SHP77 (cell line): ENCODE measurements around the gene ATM.
A peak's percentile ranks its signal among the peaks of the same experiment; 100 is the strongest.
"Not testable (repeated sequence)": the region's sequence is repeated elsewhere in the genome, so short reads cannot be mapped to it uniquely, and the experiment has no call there.

Source experiments
- DNase-seq, 2 experiments: peaks; one replicate each; lab custom pipeline; 2025; lab: John Stamatoyannopoulos, UW

The ATM gene

GRCh38 chr11:108221911-108222573 is 825 bp upstream of the ATM start:
- DNase-seq = peak in 1 of 2 experiments; percentile 11

- DNase-seq = no peak
Measured at GRCh38 chr11:108223348-108224149, 682 bp downstream of the ATM start.

- no peak for DNase-seq
Measured at GRCh38 chr11:108224366-108224765, 1.5 kb downstream of the ATM start.

GRCh38 chr11:108224911-108225786 is 2.3 kb downstream of the ATM start:
- no peak for DNase-seq

- DNase-seq = no peak
Measured at GRCh38 chr11:108226036-108226435, 3.2 kb downstream of the ATM start.

GRCh38 chr11:108228251-108228650 is 5.4 kb downstream of the ATM start:
- DNase-seq = no peak

- DNase-seq = no peak
Measured at GRCh38 chr11:108233277-108233945, 10.5 kb downstream of the ATM start.

GRCh38 chr11:108235192-108235591 is 12.3 kb downstream of the ATM start:
- no peak for DNase-seq

GRCh38 chr11:108235633-108236032 is 12.8 kb downstream of the ATM start:
- no peak for DNase-seq

- DNase-seq = no peak
Measured at GRCh38 chr11:108237058-108237481, 14.2 kb downstream of the ATM start.

- no peak for DNase-seq
Measured at GRCh38 chr11:108239076-108239475, 16.2 kb downstream of the ATM start.

GRCh38 chr11:108241330-108242037 is 18.6 kb downstream of the ATM start:
- DNase-seq = no peak

- no peak for DNase-seq
Measured at GRCh38 chr11:108242422-108242821, 19.6 kb downstream of the ATM start.

GRCh38 chr11:108246308-108246707 is 23.4 kb downstream of the ATM start:
- DNase-seq = no peak

GRCh38 chr11:108246885-108247284 is 24.0 kb downstream of the ATM start:
- DNase-seq = no peak

GRCh38 chr11:108253176-108253575 is 30.3 kb downstream of the ATM start:
- no peak for DNase-seq

- no peak for DNase-seq
Measured at GRCh38 chr11:108269583-108269982, 46.7 kb downstream of the ATM start.

GRCh38 chr11:108276985-108277616 is 54.2 kb downstream of the ATM start:
- DNase-seq = not testable (repeated sequence)

- no peak for DNase-seq
Measured at GRCh38 chr11:108278546-108278945, 55.7 kb downstream of the ATM start.

- DNase-seq = no peak
Measured at GRCh38 chr11:108278954-108279353, 56.1 kb downstream of the ATM start.

- no peak for DNase-seq
Measured at GRCh38 chr11:108286370-108286769, 63.5 kb downstream of the ATM start.
